DMS153 treated with DMSO at 0.1 percent for 48 hours (cell line): Measurements from ENCODE around the gene SRGAP3.

Source experiments
- DNase-seq: peaks from one replicate; lab custom pipeline; 2025; ENCODE audit not compliant: unreplicated experiment; lab: John Stamatoyannopoulos, UW

Gene SRGAP3

DNA sequence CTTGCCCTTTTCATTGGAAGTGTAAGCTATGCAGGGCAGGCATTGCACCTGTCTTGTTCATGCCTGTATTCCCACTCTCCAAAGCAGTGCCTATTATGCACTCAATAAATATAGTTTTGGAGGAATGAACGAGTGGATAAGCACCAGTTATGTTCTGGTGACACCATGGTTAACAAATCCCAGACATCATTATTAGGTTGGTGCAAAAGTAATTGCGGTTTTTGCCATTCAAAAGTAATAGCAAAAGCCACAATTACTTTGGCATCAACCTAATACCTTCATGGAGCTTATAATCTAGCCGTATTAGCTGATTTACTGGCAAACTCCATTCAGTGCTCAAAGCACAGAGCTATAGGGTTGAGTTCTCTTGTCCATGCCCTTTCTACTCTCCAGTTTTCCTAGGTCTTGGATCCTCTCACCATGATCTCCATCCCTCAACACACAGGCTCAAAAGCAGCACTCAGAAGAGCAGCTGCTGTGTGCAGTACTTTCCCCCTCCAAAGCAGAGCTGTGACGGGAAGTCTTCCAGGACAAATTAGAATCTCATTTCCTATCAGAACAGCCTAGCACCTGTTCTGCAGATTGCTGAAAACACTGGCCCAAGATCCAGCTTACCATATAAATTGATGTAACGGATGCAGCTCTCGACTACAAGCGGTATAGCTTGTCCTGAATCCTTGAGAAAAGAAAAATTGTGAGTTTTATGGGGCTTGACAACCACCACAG, 223.0 kb downstream of the SRGAP3 start:
- DNase-seq: no peak

DNA sequence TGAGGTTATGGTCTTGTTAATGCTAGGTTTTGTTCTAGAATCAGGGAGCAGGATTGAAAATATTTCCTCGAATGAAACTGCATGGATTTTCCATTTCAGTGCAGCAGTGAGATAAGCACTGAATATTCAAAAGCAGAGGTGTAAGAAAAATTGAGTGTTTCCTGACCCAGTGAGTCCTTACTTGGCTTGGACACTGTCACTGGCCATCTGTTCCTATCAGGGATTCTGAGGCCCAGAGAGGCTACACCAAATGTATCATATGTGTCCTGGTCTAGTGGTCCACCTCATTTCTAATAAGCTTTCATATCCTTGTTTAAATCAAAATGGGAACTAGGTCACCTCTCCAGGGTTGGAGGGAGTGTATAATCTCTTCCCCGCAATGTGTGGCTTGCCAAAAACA, 225.1 kb downstream of the SRGAP3 start:
- no peak for DNase-seq

DNA sequence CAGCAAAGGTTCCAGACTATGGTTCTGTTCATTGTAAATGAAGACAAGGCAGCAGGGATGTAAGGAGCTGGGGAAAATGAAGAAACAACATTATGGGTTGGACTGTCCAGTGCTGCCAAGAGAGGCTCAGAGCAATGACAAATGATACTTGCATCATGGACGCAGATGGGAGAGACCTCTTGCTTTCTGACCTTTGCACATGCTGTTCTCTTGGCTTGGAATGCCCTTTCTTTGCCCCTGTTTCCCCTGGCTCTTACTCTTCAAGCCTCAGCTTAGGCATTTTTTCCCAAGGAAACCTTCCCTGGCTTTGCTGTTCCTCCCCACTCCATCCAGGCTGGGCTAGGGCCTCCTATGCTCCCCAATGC, 226.2 kb downstream of the SRGAP3 start:
- DNase-seq: no peak

DNA sequence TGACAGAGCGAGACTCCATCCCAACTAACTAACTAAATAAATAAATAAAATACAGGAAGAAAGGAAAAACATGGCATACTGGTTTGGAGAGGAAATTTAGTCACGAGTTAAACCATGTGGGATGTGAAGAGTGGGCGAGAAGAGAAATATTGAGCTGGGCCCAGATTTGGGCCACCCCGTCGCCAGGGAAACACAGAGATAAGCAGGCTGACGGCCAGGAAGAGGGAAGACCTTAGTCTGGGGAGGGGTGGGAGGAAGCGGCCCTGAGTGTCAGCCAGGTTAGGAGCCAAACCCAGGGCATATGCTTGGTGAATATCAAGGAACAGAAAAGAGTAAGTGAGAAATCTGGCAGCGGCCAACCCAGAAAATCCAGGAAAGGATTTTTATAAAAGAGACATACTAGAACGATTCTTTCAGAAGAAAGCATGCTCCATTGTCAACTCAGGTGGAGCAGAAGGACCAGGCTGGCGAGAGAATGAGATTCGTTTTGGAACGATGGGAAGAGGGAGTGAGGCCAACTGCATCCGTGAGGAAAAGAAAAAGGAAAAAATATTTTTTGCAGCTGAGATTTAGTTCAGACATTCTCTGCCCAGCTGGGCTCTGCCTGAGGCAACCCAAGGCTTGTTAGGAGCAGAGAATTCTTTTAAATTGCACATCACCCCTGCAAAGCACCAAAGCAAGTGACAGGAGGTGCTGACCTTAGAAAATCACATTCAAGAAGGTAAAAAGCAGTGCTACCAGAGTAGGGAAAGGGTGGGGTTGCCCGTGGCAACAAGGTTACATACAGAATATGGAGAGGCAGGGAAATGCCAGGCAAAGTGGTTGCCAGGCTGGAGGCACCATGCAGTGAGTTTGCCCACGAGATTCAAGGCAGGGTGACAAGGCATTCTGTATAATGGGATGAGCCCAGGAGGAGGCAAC, 226.9 kb downstream of the SRGAP3 start:
- DNase-seq: no peak

DNA sequence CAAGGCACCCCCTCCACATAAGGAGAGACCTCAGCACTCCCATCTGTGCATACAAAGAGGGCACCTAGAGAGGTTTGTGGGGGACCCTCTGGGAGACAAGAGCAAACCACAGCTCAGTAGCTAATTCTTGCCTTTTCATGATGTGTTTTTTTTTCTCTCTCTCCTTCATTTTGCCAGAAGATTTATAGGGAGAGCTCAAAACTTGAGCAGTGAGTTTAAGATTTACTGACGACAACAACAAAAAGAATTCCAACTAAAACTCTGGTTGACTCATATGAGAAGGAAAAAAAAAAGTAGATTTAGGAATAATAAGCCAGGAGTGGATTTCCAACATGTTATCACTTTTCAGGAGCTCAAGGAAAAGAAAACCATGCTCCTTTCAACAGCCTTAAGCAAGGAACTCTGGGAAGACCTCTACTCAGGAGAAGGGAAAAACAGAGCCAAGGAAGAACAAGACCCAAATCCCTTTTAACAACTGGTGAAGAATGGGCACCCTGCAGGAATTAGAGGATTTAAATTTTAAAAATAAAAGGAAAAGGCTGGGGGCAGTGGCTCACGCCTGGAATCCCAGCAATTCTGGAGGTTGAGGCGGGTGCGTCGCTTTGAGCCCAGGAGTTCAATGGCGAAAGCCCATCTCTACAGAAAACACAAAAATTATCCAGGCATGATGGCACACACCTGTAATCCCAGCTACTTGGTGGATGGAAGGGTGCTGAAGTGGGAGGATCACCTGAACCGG, 228.0 kb downstream of the SRGAP3 start:
- no peak for DNase-seq

DNA sequence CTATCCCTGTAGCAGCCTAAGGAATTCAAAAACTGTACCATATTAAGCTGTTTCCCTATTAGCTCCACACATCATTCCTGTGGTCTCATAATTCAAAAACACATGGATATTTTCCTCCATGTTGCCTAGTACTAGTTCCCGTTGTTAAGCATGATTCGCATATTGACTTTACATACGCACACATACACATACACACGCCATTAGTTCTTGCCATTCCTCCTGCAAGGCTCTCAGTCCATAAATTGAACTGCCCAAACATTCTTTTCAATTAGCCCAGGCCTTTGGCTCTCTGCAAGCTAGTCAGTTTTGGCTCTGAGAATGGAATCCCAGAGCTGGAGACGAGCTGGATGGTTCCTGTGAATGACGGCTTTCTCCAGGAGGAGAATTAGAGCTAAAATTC, 229.0 kb downstream of the SRGAP3 start:
- no peak for DNase-seq

DNA sequence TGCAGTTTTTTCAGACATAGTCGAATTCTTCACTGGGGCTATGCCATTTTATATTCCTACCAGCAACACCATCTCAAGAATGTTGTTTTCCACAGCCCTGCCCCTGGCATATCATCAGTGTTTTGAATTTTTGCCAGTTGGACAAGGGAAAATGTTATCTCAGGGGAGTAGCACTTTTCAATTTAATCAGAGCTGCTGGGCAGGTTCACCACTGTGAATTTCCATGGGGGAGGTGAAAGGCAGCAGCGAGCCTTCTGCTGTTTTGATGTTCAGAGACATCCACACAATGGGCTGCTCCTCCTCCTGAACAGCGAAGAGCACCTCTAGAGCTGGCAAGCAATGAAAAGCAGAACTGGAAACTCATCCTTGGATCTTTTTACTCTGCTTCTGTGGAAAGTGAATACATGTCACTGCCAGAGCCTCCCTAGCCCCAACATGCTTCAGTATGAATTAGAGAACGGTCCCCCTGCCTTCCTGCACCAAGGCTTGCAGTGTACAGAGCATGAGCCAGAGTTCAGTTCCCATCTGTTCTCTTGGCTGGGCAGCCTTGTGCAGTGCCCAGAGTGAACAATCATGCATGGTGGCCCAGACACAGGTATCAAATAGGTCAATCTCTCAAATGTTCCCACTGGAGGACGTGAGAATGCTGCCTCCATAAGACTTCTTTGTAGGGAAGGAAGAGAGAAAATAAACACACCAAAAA, 230.0 kb downstream of the SRGAP3 start:
- no peak for DNase-seq

DNA sequence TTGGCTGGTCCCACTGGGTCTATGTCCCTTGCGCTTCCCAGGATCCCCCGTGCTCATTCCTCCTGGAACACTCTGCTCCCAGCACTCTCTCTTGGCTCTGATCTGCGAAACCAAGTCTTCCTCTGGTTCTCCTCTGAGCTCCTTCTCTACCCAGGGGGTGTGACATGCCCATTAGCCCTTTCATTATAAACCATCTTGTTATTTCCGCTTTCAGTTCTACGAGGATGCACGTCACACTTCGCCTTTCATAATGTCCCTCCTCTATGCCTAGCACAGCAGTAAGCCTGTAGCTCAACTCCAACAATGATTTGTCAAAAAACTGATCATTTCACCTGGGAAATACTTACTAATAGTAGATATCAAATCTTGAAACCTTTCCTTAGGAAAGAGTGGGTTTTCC, 234.2 kb downstream of the SRGAP3 start:
- no peak for DNase-seq

DNA sequence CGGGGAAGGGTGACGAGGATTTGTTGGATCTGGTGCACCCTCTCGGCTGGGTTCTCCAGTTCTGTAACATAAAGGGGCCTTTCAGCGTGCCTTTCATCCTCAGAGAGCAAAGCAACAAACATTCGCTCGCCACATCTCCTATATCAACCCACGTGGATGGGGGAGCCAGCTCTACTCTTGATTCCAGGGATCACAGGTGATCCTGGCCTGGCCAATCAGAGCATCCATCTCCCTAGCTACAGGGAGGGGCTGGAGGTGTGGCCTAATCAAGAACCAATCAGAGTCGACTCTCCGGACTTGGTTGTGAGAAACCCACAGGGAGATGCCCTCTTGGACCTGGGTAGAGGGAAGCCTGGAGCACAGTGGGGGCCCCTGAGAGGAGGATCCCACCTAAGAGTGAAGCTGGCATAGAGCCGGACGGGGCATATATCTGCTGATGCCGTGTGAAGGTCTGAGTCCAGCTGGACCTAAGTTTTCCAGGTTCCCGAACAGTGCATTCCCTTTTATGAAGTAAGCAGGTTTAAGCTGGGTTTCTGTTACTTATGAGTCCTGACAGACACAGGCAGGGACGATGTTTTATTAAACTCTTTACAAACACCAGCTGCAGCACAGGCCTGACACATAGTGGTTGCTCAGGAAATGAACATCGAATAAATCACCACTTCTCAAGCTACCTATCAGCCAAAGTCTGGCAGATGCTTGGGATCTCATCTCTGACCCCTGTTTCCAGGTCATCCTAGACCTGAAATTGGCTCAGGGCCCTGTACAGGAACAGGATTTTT, 235.5 kb downstream of the SRGAP3 start:
- DNase-seq: no peak

DNA sequence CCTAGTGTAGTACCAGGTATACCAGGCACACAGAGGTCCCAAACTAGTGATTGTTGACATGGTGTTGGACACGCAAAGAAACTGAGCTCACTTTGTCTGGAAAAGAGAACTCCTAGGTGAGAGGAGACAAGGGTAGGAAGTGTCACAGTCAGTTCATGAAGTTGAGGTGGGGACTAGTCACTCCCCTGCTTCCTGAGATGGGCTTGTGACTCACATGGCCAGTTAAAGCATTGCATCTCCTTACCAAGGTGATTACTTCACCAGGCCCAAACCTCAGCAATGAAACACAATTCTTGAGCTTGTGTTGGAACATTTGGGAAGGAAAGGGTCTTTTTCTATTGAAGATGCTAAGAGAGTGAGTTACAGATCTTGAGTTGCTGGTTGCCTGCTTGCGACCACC, 236.9 kb downstream of the SRGAP3 start:
- no peak for DNase-seq

DNA sequence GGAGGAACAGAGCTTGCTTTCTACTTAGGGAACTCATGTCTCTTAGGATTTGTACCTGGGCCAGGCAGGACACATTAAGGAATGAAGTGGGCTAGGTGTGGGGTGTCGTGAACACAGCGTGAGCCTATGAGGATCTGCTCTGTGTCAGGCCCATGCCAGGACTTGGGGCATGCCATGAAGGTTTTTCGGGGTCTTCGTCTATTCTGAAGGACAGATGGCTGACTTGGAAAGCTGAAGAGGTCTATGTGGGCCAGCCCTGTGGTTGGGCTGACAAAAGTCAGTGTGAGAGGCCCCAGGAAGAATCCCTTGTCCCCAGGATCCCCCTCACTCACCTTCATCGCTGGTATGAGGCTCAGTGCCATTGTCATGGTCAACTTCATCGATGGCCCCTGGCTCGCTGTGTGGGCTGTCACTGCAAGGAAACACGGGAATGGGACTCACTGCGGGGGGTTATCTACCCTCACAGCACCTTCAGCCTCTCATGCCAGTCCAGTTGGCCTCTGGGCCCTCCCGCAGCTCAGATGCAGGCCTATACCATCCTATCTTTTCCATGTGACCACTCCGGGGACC, 239.4 kb downstream of the SRGAP3 start:
- no peak for DNase-seq

DNA sequence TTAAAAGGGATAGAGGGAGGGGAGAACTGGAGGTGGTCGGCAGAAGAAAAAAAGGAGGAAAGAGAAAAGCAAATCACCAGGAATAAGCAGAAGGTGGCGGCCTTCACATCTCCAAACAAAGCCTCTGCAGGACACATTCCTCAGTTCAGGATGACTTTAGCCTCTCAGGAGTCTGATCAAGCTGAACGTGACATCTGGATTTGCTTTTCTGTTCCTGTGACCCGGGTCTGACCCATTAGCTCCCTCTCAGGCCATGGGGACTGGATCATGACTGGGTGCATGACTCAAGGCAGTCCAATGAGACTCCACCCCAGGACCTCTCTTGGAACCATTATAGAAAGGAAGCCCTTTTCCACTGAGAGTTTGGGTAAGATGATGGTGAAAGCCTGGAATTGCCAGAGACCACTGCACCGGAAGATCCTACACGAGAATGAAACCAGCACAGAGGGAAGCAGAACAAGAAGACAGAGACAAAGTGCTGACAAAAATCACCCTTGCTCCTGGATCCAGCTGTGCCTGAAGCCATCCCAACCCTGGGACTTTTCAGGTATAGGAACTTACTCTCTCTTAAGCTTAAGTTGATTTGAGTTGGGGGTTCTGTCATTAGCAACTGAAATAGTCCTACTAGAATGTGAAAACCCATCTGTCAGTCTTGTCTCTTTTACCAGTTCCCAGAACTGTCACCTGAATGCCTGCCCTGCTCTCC, 240.7 kb downstream of the SRGAP3 start:
- DNase-seq: no peak

DNA sequence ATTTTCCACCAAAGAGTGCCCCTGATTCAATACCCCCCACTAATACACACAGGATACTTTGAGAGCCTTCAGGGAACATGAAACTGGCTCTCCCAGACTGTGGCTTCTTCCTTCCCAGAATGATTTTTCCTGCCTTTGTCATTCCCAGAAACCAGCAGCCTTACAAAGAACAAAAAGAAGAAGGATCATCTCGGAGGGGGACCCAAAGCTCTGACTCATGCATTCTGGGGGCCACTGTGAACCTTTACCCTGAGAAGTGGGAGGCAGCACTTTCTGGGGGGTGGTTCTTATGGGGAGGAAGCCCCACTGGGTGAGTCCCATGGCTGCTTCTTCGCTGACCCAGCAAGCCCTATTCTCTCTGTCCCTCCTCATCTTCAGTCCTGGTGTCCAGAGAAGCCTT, 241.5 kb downstream of the SRGAP3 start:
- no peak for DNase-seq

DNA sequence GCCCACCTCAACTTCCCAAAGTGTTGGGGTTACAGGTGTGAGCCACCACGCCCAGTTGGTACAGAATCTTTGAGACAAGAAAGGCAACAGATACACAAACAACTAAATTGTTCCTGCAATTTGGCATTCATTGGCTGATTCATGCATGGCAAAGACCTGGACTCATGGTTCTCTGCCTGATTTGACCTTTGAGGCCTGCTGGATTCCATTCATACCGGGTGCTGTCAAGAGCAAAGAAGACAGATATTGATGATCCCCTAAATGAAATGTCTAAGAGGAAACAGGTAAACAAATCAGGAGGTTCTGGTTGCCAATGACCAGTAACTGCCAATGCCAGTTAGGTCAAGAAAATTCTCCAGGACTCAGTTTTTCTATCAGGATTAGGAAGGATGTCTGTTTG, 242.2 kb downstream of the SRGAP3 start:
- no peak for DNase-seq

DNA sequence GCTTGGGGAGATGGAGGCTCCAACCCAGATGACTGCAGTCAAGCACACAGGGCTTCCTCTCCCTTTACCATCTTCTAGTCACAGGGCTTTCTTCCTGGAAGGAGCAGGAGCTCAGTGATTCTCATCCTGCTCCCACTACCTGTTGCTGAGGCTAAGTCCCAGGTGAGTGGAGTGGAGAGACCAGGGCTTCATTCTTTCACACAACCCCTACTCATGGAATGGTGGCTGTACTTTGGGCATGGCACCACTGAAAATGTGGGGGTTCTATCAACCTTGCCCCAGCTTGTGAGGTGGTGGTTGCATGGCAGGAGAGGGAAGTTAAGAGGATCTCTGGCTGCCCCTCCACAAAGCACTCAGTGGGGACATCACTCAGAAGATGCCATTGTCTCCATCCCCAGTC, 249.4 kb downstream of the SRGAP3 start:
- no peak for DNase-seq

DNA sequence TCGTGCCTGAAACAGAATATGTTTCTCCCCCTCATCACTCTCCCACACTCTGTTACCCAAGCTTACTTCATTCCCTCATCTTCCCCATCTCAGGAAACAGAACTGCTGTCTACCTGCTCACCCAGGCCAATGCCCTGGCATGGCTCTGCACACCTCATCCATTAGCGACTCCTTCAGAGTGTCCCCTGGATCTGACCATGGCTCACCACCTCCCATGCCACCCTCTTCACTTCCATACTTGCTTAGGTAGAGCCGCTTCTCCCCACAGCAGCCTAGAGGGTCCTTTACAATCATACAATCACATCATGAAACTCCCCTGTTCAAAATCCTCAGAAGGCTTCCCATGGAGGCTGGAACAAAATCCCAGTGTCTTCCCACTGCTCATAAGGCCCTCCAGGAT, 252.3 kb downstream of the SRGAP3 start:
- DNase-seq: no peak

DNA sequence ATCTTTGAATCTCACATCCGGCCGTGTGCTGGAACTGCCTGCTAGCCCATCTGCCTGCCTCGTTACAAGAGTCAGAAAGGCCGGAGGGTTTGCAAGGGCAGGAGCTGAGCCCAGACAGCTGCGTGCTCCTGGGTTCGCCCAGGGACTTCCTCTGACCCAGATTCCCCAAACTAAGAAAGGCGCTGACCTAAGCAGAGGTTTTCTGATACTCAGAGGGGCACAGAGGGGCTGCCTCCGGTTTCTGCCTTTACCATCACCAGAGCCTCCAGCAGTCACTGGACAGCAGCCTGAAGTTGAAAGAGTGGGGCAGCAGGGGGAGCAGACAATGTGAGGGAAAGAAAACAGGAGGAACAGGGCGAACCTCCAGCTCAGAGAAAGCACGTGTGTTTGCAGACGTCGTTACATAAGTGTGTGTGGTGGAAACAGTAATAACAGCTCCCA, 252.7 kb downstream of the SRGAP3 start:
- DNase-seq: no peak

DNA sequence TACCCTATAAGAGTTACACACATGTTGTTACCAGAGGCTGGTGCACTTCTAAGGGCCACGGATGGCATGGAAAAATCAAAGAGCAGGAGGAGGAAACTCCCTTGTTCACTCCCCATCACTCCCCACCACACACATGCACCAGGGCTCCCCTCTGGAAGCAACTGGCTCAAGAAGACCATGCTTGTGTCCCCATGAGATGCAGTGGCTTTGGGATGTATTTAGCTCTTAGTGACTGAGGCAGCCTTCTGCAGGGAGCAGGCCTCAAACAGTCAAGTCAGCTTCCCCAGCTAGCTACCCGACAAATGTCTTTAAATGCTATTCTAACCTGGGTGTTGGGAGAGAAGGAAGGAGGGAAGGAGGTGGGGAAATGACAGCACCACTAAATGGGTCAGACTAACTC, 253.2 kb downstream of the SRGAP3 start:
- no peak for DNase-seq

DNA sequence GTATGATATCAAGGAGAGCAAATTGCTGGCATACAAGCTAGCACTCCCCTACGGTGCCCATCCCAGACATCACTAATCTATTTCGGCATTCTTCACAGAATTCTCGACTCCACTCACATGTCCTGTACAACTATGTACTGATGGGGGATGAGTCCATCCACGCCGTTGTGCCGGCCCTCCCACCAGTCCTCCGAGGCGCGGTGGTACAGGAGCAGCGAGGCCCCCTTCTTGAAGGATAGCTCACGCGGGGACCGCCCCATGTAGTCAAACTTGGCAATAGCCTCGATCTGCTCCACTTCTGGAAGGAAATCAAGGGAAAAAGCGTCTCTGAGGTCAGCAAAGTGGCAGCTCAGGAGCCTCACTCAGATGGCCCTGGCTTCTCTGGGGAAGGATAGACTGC, 255.2 kb downstream of the SRGAP3 start:
- DNase-seq: no peak
